Measurements from ENCODE around the gene NR3C2. TPM values are rescaled to one million over a fixed set of nuclear protein-coding genes. Genes with fewer than 3 reads are reported as not detected.

Gene NR3C2
- total and polyA plus RNA-seq, 4 donors: 2.8 to 43.9 (median 11.5) TPM

- Histone ChIP-seq H3K4me3 (no peak overlapping the region), H3K9me3 (ENCODE audit: control insufficient read depth in 4 of 4, insufficient read depth in 3 of 4, low read length in 3 of 4) (no peaks in the 10 kb centered on the region), H3K9ac (ENCODE audit: insufficient read depth in 1 of 2, low read length in 2 of 2) (no peak overlapping the region), H3K36me3 (ENCODE audit: control insufficient read depth in 4 of 4, insufficient read depth in 4 of 4, low read length in 4 of 4) (no peaks in the 10 kb centered on the region), H3K27me3 (ENCODE audit: control insufficient read depth in 3 of 3, insufficient read depth in 3 of 3, low read length in 2 of 3) (no peaks in the 10 kb centered on the region), H3K27ac (ENCODE audit: low read depth in 1 of 2, low read length in 1 of 2) (no peak overlapping the region), H3K4me1 (ENCODE audit: control insufficient read depth in 5 of 5, insufficient read depth in 5 of 5, low read length in 5 of 5) (peaks cover 0 to 5% (median 2%) of the 10 kb centered on the region in 5 donors)
- ATAC-seq (ENCODE audit: insufficient read depth, low FRiP score) (no peak), DNase-seq (no peak)
- TF ChIP-seq, protein P1, sequence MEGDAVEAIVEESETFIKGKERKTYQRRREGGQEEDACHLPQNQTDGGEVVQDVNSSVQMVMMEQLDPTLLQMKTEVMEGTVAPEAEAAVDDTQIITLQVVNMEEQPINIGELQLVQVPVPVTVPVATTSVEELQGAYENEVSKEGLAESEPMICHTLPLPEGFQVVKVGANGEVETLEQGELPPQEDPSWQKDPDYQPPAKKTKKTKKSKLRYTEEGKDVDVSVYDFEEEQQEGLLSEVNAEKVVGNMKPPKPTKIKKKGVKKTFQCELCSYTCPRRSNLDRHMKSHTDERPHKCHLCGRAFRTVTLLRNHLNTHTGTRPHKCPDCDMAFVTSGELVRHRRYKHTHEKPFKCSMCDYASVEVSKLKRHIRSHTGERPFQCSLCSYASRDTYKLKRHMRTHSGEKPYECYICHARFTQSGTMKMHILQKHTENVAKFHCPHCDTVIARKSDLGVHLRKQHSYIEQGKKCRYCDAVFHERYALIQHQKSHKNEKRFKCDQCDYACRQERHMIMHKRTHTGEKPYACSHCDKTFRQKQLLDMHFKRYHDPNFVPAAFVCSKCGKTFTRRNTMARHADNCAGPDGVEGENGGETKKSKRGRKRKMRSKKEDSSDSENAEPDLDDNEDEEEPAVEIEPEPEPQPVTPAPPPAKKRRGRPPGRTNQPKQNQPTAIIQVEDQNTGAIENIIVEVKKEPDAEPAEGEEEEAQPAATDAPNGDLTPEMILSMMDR (IDR thresholded peaks at IDR 0.05; ENCODE audit: control extremely low read depth, extremely low read depth): no peak
- WGBS, 2 donors: 84 to 87% methylated on average over 2 of the region's 2 CpGs
These were observed 26.7 kb downstream of the NR3C2 start for GRCh38 chr4:148415500-148415899.

DNA sequence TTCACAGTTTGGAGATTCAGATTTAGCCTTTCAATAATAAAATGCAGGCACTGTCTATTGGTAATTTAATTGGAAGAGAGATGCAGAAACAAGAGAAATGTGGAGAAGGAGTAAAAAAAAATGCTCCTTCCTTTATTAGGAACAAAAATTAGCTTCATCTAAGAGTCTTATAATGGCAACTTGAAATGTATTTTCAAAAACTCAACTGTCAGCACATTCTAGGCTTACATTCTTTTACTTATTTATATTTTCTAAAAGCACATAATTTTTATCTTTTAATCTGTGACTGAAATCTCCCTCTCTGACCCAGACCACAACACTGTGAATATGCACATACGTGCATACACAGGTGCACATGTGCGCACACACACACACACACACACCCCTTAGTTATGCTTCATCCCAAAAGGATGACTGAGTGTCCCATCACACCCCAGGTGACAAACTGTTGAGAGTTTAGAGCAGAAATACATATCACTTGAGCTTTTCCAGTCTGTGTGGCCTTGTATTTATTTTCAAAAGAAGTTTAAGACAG lies 29.7 kb downstream of the NR3C2 start:
- Histone ChIP-seq H3K4me1 (ENCODE audit: control insufficient read depth in 5 of 5, insufficient read depth in 5 of 5, low read length in 5 of 5) (peaks cover 0 to 9% (median 2%) of the 10 kb centered on the region in 5 donors), H3K27ac (ENCODE audit: low read depth in 1 of 2, low read length in 1 of 2) (no peak overlapping the region), H3K36me3 (ENCODE audit: control insufficient read depth in 4 of 4, insufficient read depth in 4 of 4, low read length in 4 of 4) (no peaks in the 10 kb centered on the region), H3K9ac (ENCODE audit: insufficient read depth in 1 of 2, low read length in 2 of 2) (no peak overlapping the region), H3K4me3 (no peak overlapping the region), H3K9me3 (ENCODE audit: control insufficient read depth in 4 of 4, insufficient read depth in 3 of 4, low read length in 3 of 4) (no peaks in the 10 kb centered on the region), H3K27me3 (ENCODE audit: control insufficient read depth in 3 of 3, insufficient read depth in 3 of 3, low read length in 2 of 3) (no peaks in the 10 kb centered on the region)
- DNase-seq (no peak), ATAC-seq (ENCODE audit: insufficient read depth, low FRiP score) (no peak)
- TF ChIP-seq, protein P1 (IDR thresholded peaks at IDR 0.05; ENCODE audit: control extremely low read depth, extremely low read depth): no peak
- WGBS, 2 donors: 78 to 96% methylated on average over 2 of the region's 2 CpGs

DNA sequence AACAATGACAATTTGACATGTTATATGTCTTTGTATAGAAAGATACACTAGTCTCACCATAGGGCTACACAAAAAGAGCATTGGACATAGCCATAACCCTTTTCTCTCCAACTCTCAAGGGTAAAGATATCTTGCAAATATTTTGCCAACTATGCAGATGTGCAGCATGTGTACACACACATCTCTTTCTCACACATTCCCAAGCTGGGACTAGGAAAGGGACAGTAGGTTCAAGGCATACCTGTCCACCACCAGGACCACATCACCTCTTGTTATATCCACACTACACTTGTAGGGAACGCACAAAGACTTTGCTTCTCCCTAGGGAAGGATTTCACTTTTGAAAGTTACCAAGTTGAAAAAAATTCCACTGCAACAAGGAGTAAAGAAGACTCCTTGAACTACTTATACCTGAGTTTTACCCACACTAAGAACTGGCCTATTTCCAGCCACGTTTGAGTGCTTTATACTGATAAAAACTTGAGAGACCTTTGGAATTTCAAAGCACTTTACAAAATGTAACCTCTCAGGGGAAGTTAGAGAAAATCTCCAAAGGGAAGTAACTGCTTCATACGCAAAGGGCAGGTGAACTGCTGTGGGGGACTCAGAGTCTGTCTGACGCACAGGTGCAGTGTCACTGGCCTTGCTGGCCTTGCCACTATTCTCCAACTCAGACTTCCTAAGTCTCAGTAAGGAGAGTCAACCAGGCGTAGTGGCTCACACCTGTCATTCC lies 36.9 kb downstream of the NR3C2 start:
- DNase-seq (peak; percentile 43 to 87 (median 74)), ATAC-seq (ENCODE audit: insufficient read depth, low FRiP score) (peak; percentile 35)
- TF ChIP-seq, protein P1 (IDR thresholded peaks at IDR 0.05; ENCODE audit: control extremely low read depth, extremely low read depth): no peak
- Histone ChIP-seq H3K9ac (ENCODE audit: insufficient read depth in 1 of 2, low read length in 2 of 2) (no peak overlapping the region), H3K9me3 (ENCODE audit: control insufficient read depth in 4 of 4, insufficient read depth in 3 of 4, low read length in 3 of 4) (no peaks in the 10 kb centered on the region), H3K4me3 (no peak overlapping the region), H3K27me3 (ENCODE audit: control insufficient read depth in 3 of 3, insufficient read depth in 3 of 3, low read length in 2 of 3) (no peaks in the 10 kb centered on the region), H3K36me3 (ENCODE audit: control insufficient read depth in 4 of 4, insufficient read depth in 4 of 4, low read length in 4 of 4) (no peaks in the 10 kb centered on the region), H3K27ac (ENCODE audit: low read depth in 1 of 2, low read length in 1 of 2) (peak overlapping the region in 1 of 2 donors; percentile 63), H3K4me1 (ENCODE audit: control insufficient read depth in 5 of 5, insufficient read depth in 5 of 5, low read length in 5 of 5) (peaks cover 0 to 14% (median 0%) of the 10 kb centered on the region in 5 donors)
- 66 to 89% methylated on average over 5 of the region's 5 CpGs for WGBS, 2 donors

Data from lung (tissue), 12 donors.